ENCODE data around the gene OPCML.

DNA sequence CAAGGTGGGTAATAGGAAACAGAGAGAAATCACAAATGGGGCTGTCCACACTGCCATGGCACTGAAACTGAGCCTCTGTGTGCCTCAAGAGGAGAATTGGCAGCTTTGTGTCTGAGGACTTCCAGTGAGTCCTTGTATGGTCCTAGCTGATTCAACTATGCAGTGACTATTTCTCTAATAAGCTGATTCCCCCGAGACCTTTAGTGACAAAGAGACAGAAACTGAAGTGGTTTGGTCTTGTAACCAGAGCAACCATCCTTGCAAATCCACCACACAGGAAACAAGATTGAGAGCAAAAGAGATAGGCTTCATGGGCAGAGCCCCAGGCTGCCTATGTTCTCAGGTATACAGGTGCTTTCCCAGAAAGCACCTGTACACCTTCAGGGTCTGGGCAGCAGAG is 1123.4 kb downstream of the OPCML start:
- TF ChIP-seq, protein P1, sequence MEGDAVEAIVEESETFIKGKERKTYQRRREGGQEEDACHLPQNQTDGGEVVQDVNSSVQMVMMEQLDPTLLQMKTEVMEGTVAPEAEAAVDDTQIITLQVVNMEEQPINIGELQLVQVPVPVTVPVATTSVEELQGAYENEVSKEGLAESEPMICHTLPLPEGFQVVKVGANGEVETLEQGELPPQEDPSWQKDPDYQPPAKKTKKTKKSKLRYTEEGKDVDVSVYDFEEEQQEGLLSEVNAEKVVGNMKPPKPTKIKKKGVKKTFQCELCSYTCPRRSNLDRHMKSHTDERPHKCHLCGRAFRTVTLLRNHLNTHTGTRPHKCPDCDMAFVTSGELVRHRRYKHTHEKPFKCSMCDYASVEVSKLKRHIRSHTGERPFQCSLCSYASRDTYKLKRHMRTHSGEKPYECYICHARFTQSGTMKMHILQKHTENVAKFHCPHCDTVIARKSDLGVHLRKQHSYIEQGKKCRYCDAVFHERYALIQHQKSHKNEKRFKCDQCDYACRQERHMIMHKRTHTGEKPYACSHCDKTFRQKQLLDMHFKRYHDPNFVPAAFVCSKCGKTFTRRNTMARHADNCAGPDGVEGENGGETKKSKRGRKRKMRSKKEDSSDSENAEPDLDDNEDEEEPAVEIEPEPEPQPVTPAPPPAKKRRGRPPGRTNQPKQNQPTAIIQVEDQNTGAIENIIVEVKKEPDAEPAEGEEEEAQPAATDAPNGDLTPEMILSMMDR (IDR thresholded peaks at IDR 0.05), result no peak
- TF ChIP-seq POLR2A (IDR thresholded peaks at IDR 0.05), result no peak

Measured in prostate gland (tissue), 2 donors.